Neural cell (in vitro differentiated cells): ENCODE data around the gene MCAT. TPM values are rescaled to one million over a fixed set of nuclear protein-coding genes. Genes with fewer than 3 reads are reported as not detected.

Source experiments
- H2AFZ ChIP-seq: fragments of 200-600, 300-800 bp; sonication (generic), shearing (Covaris generic); 2 replicates; pipeline ENCODE4 v1.6.0; 2014; ENCODE audit warnings: low read depth, mild to moderate bottlenecking, antibody characterized with exemption, low read length, moderate library complexity
- H3F3A ChIP-seq: fragments of 200-600 bp; shearing (Covaris generic); 2 replicates; pipeline ENCODE4 v1.6.1; 2016; ENCODE audit warnings: mild to moderate bottlenecking, moderate library complexity, mixed read lengths, antibody characterized with exemption, low read length; ENCODE audit not compliant: insufficient read depth, poor library complexity, severe bottlenecking
- H3K27ac ChIP-seq: fragments of 200-600, 300-800 bp; sonication (generic), shearing (Covaris generic); 2 replicates; pipeline ENCODE4 v1.5.1; 2014; ENCODE audit warnings: mild to moderate bottlenecking, low read length, moderate library complexity
- H3K27me3 ChIP-seq: fragments of 300-800, 200-600 bp; sonication (generic), shearing (Covaris generic); 2 replicates; pipeline ENCODE4 v1.6.0; 2014; ENCODE audit warnings: mild to moderate bottlenecking, low read depth, low read length, moderate library complexity; ENCODE audit not compliant: insufficient read depth
- H3K36me3 ChIP-seq: fragments of 300-800, 200-600 bp; sonication (generic), shearing (Covaris generic); 2 replicates; pipeline ENCODE4 v1.5.1; 2014; ENCODE audit warnings: mild to moderate bottlenecking, antibody characterized with exemption, low read length, moderate library complexity; ENCODE audit not compliant: insufficient read depth
- H3K4me2 ChIP-seq: fragments of 300-800, 200-600 bp; sonication (generic), shearing (Covaris generic); 2 replicates; pipeline ENCODE4 v1.6.0; 2014; ENCODE audit warnings: mild to moderate bottlenecking, low read length
- H3K4me3 ChIP-seq: fragments of 300-800, 200-600 bp; sonication (generic), shearing (Covaris generic); 2 replicates; pipeline ENCODE4 v1.5.1; 2014; ENCODE audit warnings: mild to moderate bottlenecking, low read length, moderate library complexity
- H3K79me2 ChIP-seq: fragments of 200-600 bp; shearing (Covaris generic); replicated peaks from 2 replicates; pipeline ENCODE4 v1.6.0; 2014; ENCODE audit warnings: mild to moderate bottlenecking, low read length, moderate library complexity; ENCODE audit not compliant: insufficient read depth
- H3K9ac ChIP-seq: fragments of 300-800, 200-600 bp; sonication (generic), shearing (Covaris generic); 2 replicates; pipeline ENCODE4 v1.6.1; 2016; ENCODE audit warnings: mild to moderate bottlenecking, low read length, mixed read lengths
- H3K9me2 ChIP-seq: fragments of 200-600 bp; shearing (Covaris generic); 2 replicates; pipeline ENCODE4 v1.6.1; 2016; ENCODE audit warnings: mild to moderate bottlenecking, low read length, mixed read lengths; ENCODE audit not compliant: insufficient read depth
- H3K9me3 ChIP-seq: fragments of 200-600, 300-800 bp; sonication (generic), shearing (Covaris generic); 2 replicates; pipeline ENCODE4 v1.6.1; 2016; ENCODE audit warnings: mild to moderate bottlenecking, mixed run types, low read length, moderate library complexity, mixed read lengths
- H4K20me1 ChIP-seq: fragments of 200-600 bp; shearing (Covaris generic); 2 replicates; pipeline ENCODE4 v1.6.1; 2016; ENCODE audit warnings: mild to moderate bottlenecking, mixed run types; ENCODE audit not compliant: insufficient read depth
- CTCF ChIP-seq: fragments of 450-650 bp; IDR thresholded peaks from 2 replicates; pipeline ENCODE4 v1.5.1; 2014; ENCODE audit warnings: antibody characterized with exemption, mild to moderate bottlenecking, moderate library complexity; ENCODE audit not compliant: poor library complexity, severe bottlenecking
- EP300 ChIP-seq: fragments of 450-650 bp; conservative IDR thresholded peaks from 2 replicates; pipeline ENCODE4 v1.6.1; 2014; ENCODE audit warnings: antibody characterized with exemption, mild to moderate bottlenecking, moderate library complexity; ENCODE audit not compliant: poor library complexity, severe bottlenecking
- EZH2 ChIP-seq: fragments of 200-600, 300-800 bp; shearing (Covaris generic), sonication (generic); IDR thresholded peaks from 2 replicates; pipeline ENCODE4 v1.6.1; 2014; ENCODE audit warnings: antibody characterized with exemption, low read length, borderline replicate concordance, mild to moderate bottlenecking; ENCODE audit not compliant: insufficient read depth, poor library complexity, severe bottlenecking
- MXI1 ChIP-seq: fragments of 450-650 bp; conservative IDR thresholded peaks from 2 replicates; pipeline ENCODE4 v1.6.1; 2014; ENCODE audit warnings: antibody characterized with exemption, mild to moderate bottlenecking; ENCODE audit not compliant: poor library complexity, severe bottlenecking
- POLR2AphosphoS5 ChIP-seq: IDR thresholded peaks from 2 replicates; pipeline ENCODE4 v1.6.1; 2012
- RAD21 ChIP-seq: fragments of 450-650 bp; conservative IDR thresholded peaks from 2 replicates; pipeline ENCODE4 v1.6.1; 2014; ENCODE audit warnings: antibody characterized with exemption, mild to moderate bottlenecking, moderate library complexity
- REST ChIP-seq: IDR thresholded peaks from 2 replicates; pipeline ENCODE4 v1.6.1; 2012; ENCODE audit warnings: borderline replicate concordance
- SMC3 ChIP-seq: fragments of 450-650 bp; conservative IDR thresholded peaks from 2 replicates; pipeline ENCODE4 v1.6.1; 2014; ENCODE audit warnings: antibody characterized with exemption, mild to moderate bottlenecking, moderate library complexity; ENCODE audit not compliant: poor library complexity
- TAF1 ChIP-seq: IDR thresholded peaks from 2 replicates; pipeline ENCODE4 v1.6.1; 2012; ENCODE audit warnings: low read depth
- polyA plus RNA-seq: library from polyadenylated mRNA; depleted of rRNA; stranded (reverse); fragments of >200 nt; gene quantifications from 2 replicates; pipeline ENCODE4 v1.2.3, GENCODE V29; 2014

The MCAT gene
- polyA plus RNA-seq, 1 donor from 2014 or later, result 46.8 TPM

GRCh38 chr22:43153899-43154298 lies 10.7 kb upstream of the MCAT start:
- H3K9me2 ChIP-seq, result no peaks in the 10 kb centered on the region
- no peak overlapping the region for H3K27ac ChIP-seq
- H3K79me2 ChIP-seq, result no peaks in the 10 kb centered on the region
- no peaks in the 10 kb centered on the region for H3F3A ChIP-seq
- no peak overlapping the region for H3K4me2 ChIP-seq
- H3K27me3 ChIP-seq, result peaks cover 16% of the 10 kb centered on the region
- H3K9me3 ChIP-seq, result no peaks in the 10 kb centered on the region
- H3K4me3 ChIP-seq, result no peak overlapping the region
- no peak overlapping the region for H2AFZ ChIP-seq
- no peaks in the 10 kb centered on the region for H3K36me3 ChIP-seq
- H4K20me1 ChIP-seq, result no peaks in the 10 kb centered on the region
- H3K9ac ChIP-seq, result no peak overlapping the region
- TF ChIP-seq POLR2AphosphoS5 (no peak), REST (no peak), MXI1 (no peak), TAF1 (no peak), EP300 (no peak), EZH2 (no peak)

GRCh38 chr22:43152357-43153071 lies 9.3 kb upstream of the MCAT start:
- Histone ChIP-seq H3K27me3 (peaks cover 16% of the 10 kb centered on the region), H4K20me1 (no peaks in the 10 kb centered on the region), H3K36me3 (no peaks in the 10 kb centered on the region), H3K79me2 (no peaks in the 10 kb centered on the region), H3K4me3 (no peak overlapping the region), H3K4me2 (no peak overlapping the region), H3F3A (no peaks in the 10 kb centered on the region), H3K9me2 (no peaks in the 10 kb centered on the region), H3K9ac (no peak overlapping the region), H2AFZ (no peak overlapping the region), H3K9me3 (no peaks in the 10 kb centered on the region), H3K27ac (no peak overlapping the region)
- TF ChIP-seq POLR2AphosphoS5, result no peak
- no peak for TF ChIP-seq EP300
- TF ChIP-seq RAD21, result no peak
- TF ChIP-seq TAF1, result no peak
- TF ChIP-seq CTCF, result no peak
- no peak for TF ChIP-seq EZH2
- TF ChIP-seq SMC3, result no peak
- TF ChIP-seq MXI1, result no peak
- TF ChIP-seq REST, result no peak
